DMS153 treated with DMSO at 0.1 percent for 48 hours (cell line): ENCODE data around the gene PRKAG1.
A peak's percentile ranks its signal among the peaks of the same experiment; 100 is the strongest.

ENCODE experiments used
- DNase-seq: peaks from one replicate; lab custom pipeline; 2025; ENCODE audit not compliant: unreplicated experiment; lab: John Stamatoyannopoulos, UW

The PRKAG1 gene

DNA sequence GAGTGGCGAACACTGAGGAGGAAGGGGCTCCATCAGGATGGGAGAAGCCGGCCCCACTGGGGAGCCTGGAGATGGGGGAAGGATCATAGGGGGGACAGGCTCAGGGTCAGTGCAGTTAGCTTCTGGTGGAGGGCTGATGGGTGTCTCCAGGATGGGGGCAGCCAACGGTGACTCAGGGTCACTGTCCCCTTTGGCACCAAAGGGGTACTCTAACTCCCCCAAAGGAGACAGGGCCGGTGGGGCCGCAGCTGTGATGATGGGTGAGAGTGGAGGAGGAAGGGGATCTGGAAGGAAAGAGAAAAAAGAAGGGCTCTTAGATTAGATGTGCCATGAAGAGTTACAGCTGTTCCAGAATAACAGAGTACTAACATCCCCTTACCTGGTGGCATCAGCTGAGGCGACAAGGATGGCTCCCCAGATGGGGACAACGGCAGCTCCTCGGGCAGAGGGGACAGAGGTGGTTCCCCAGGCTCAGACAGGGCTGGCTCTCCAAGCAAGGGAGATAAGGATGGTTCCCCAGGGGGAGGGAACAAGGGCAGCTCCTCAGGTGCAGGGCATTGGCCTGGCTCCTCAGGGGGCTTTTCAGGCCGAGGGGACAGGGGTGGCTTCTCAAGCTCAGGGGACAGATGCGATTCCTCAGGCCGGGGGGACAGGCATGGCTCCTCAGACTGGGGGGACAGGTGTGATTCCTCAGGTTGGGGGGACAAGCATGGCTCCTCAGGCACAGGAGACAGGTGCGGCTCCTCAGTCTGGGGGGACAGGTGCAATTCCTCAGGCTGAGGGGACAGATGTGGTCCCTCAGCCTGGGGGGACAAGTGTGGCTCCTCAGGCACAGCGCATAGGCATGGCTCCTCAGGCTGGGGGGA, 32.2 kb upstream of the PRKAG1 start:
- no peak for DNase-seq

GRCh38 chr12:49049566-49050224, 31.1 kb upstream of the PRKAG1 start:
- DNase-seq: no peak

- no peak for DNase-seq
These were observed 30.4 kb upstream of the PRKAG1 start for GRCh38 chr12:49048953-49049352.

- DNase-seq: no peak
These were observed 27.7 kb upstream of the PRKAG1 start for GRCh38 chr12:49046129-49046895.

DNA sequence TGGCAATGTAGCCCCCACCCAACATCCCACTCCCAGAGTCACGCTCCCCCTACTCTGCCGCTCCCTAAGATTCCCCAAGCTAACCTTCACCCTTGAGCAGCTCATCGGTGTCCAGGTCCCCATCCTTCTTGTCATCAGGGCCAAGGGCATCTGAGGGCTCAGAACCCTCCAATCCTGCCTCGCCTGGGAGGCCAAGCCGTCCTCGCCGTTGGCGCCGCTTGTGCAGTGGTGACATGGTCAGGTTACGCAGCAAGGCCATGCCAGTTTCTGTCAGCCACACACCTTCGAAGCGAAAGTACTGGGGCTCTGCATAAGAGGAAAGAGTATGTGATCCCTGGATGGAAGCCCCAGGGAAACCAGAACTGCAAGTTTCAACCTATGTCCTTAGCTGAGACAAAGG, 26.1 kb upstream of the PRKAG1 start:
- DNase-seq: no peak

- DNase-seq: peak; percentile 8
These were observed 25.3 kb upstream of the PRKAG1 start for GRCh38 chr12:49043856-49044258.

GRCh38 chr12:49043241-49043640, 24.7 kb upstream of the PRKAG1 start:
- DNase-seq: no peak

DNA sequence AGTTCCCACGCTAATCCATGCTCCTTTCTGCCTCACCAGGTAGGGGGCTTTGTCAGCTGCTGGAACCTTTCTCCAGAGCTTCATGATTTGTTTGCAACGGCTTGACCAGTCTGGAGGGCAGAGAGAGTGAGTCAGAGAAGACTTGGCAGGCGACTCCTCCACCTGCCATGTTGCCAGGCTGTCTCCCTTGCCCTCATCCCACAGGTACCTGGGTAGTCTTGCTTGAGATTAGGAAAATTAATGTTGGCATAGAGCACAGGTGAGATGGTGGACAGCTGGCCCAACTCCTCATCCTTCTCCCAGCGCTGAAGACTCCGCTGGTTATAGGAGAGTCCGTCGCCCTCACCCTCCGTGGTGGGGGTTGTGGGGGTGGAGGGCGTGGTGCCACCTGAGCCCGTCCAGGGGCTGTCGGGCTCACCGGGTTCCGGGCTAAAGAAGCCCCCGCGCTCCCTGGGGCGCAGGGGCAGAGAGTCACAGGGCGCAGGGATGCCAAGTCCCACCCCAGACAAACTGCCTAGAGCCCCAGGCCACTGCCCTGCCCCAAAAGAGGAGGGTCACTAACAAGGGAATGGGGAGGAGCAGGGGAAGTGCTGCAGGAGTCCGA, 23.4 kb upstream of the PRKAG1 start:
- no peak for DNase-seq

GRCh38 chr12:49041036-49041880, 22.7 kb upstream of the PRKAG1 start:
- no peak for DNase-seq

DNA sequence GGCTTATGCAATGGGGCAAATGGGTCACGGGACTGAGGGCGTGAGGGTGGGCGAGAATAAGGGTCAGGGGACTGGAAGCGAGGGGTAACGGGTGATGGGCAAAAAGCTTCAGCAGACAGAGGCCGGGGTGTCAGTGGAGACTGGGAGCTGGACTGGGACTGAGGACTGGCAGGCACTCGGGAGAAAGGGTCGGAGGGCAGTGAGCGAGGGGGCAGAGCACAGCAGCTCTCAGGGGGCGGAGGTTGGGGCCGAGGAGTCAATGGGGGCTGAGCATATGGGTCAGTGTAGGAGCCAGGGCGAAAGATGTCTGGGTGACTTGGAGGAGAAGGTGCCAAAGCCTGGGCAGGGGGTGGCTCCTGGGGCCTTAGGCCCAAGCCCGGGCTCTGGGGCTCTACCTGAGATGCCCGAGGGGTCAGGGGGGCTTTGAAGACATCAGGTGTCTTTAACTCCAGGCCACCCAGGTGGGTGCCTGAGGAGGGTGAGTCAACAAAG, 21.8 kb upstream of the PRKAG1 start:
- DNase-seq: no peak

DNA sequence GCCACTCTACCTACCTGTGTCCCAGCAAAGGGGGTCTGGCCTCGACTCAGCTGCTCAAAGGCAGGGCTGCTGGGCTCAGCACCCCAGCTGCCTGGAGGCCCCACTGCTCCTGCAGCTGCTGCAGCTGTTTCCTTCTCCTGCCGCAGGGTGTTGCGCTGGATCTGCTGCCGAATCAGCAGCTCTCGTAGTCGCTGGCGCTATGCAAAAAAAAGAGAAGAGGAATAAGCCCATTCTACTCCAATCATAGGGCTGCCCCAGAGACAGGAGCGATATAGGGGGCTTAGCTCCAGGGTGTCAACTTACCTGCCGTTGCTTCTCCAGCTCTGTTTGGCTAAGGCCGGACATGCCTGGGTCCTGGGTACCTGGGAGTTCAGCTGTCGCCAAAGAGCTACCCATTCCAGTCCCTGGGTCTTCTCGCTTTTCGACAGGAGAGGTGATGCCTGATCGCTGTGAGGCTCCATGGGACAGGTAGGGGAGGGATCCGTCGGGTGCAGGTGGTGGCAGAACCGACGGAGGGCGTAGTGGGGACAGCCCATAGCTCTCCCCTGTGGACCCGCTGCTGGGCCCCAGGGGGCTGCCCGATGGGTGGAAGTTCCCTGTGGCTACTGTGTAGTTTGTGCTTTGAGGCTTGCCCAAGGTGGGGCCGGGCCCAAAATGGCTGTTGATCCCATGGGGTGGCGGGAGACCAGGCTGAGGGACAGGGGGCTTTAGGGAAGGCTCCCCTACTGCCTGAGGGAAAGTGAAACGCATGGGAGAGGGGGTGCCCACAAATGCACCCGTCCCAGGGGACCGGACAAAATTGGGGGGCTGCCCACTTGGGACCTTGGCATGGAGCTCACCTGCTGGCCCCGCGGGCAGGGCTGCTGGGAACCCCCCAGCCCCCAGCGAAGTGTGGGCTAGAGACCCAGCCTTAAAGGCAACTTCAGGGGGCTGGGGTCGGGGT, 21.1 kb upstream of the PRKAG1 start:
- DNase-seq: no peak

DNA sequence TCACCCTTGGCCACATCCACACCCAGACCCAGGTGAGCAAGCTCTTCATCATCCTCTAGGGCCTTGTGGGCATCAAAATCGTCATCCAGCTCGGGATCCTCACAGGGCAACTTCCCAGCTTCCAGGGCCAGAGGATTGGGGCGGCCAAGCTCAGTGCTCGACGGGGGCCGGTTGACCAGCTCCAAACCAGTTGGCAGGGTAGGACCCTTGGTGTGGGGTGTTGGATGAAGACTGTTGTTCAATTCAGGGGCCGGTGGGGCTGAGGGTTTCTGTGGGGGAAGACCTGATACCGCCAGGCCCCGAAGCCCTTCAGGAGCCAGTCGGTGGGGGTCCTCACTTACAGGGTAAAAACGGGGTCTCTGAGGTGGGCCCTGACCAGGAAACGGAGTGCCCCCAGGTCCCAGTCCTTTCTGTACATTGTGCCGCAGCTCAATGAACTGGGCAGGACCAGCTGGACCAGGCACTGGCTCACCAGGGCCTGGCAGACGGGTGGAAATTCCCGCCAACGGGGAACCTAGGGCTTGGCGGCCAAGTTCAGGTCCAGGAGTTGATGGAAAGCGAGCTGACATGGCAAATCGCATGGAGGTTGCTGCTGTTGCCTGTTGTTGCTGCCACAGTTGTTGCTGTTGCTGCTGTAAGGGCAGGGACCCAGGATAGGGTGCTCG, 19.8 kb upstream of the PRKAG1 start:
- DNase-seq: no peak

DNA sequence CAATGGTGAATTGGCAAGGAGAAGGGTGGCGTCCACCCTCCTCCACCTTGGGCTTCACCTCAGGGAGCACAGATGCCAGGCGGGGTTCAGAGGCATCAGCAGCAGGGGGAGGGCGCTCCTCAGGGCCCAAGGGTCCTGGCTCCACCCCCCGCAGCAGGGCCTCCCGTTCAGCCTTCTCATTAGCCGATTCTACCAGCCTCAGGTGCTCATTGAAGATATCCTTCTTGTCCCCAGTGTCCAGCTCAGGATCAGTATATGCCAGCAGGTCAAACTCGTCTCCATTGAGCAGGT, 19.3 kb upstream of the PRKAG1 start:
- no peak for DNase-seq

- DNase-seq: no peak
These were observed 18.8 kb upstream of the PRKAG1 start for GRCh38 chr12:49037111-49037946.

DNA sequence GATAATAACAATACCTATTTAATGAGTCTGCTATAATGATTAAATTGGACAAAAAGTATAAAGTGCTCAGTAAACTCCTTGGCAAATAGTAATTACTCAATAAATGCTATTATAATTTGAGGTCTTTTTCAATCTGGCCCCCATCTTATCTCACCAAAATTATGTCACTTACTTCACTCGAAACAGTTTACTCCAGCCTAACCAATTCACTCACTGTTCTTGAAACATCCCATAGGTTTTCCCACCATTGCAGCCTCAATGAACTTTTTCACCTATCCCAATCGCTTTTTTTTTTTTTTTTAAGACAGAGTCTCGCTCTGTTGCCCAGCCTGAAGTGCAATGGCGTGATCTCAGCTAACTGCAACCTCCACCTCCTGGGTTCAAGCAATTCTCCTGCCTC, 17.5 kb upstream of the PRKAG1 start:
- no peak for DNase-seq

GRCh38 chr12:49034286-49034622, 15.7 kb upstream of the PRKAG1 start:
- DNase-seq: no peak

GRCh38 chr12:49033611-49034285, 15.2 kb upstream of the PRKAG1 start:
- DNase-seq: no peak
